Vagina (tissue), 2 donors: ENCODE data around the gene PRLHR. TPM values are rescaled to one million over a fixed set of nuclear protein-coding genes. Genes with fewer than 3 reads are reported as not detected.
"Not testable (repeated sequence)": the region's sequence is repeated elsewhere in the genome, so short reads cannot be mapped to it uniquely, and the experiment has no call there.

ENCODE experiments used
- DNase-seq, 2 donors: peaks; one replicate each; pipeline ENCODE4 v3.0.0-alpha.2; 2017; ENCODE audit errors: extremely low spot score in 2 of 2
- H3K27ac ChIP-seq: fragments of 200-600 bp; sonication (generic); one replicate; pipeline ENCODE4 v1.5.1; 2019
- H3K27me3 ChIP-seq: fragments of 200-600 bp; sonication (generic); one replicate; pipeline ENCODE4 v1.5.1; 2019
- H3K36me3 ChIP-seq, 2 donors: fragments of 200-600 bp; sonication (generic); one replicate each; pipeline ENCODE4 v1.5.1; 2017 to 2019
- H3K4me1 ChIP-seq: fragments of 200-600 bp; sonication (generic); one replicate; pipeline ENCODE4 v1.5.1; 2019
- H3K4me3 ChIP-seq, 2 donors: fragments of 200-600 bp; sonication (generic); 1 replicate in 1 of 2; 2 replicates in 1 of 2; pipeline ENCODE4 v1.5.1; 2016 to 2019
- H3K9me3 ChIP-seq: fragments of 200-600 bp; sonication (generic); one replicate; pipeline ENCODE4 v1.5.1; 2019
- POLR2A ChIP-seq, 2 donors: fragments of 450-650 bp; IDR thresholded peaks; one replicate each; pipeline ENCODE4 v1.6.1; 2017; ENCODE audit warnings: antibody characterized with exemption in 2 of 2, mild to moderate bottlenecking in 2 of 2, moderate library complexity in 2 of 2
- POLR2AphosphoS5 ChIP-seq, 2 donors: sonication (generic); formaldehyde crosslinking; IDR thresholded peaks; one replicate each; pipeline ENCODE4 v1.9.0; 2017; ENCODE audit warnings: antibody characterized with exemption in 2 of 2, mild to moderate bottlenecking in 2 of 2, low read depth in 1 of 2; ENCODE audit not compliant: insufficient read depth in 1 of 2
- intact Hi-C: fragments of 100-400 bp; cut with DNase I; formaldehyde crosslinking; loops from one replicate; pipeline ENCODE4 v1.15.1; 2023
- total RNA-seq: library from RNA; depleted of rRNA; stranded (reverse); fragments of >200 nt; gene quantifications from one replicate; pipeline ENCODE4 v1.2.3, GENCODE V29; 2016
- TF ChIP-seq, protein P1 (sequence below), 3 experiments: fragments of 450-650 bp in 2 of 3; fragments of 200-600 bp in 1 of 3; sonication (generic) in 1 of 3; IDR thresholded peaks; one replicate each; pipeline ENCODE4 v1.5.1; 2017 to 2019; ENCODE audit warnings: antibody characterized with exemption in 3 of 3, mild to moderate bottlenecking in 2 of 3, moderate library complexity in 2 of 3

PRLHR gene
- total RNA-seq, 1 donor from 2014 or later: 23.1 TPM

DNA sequence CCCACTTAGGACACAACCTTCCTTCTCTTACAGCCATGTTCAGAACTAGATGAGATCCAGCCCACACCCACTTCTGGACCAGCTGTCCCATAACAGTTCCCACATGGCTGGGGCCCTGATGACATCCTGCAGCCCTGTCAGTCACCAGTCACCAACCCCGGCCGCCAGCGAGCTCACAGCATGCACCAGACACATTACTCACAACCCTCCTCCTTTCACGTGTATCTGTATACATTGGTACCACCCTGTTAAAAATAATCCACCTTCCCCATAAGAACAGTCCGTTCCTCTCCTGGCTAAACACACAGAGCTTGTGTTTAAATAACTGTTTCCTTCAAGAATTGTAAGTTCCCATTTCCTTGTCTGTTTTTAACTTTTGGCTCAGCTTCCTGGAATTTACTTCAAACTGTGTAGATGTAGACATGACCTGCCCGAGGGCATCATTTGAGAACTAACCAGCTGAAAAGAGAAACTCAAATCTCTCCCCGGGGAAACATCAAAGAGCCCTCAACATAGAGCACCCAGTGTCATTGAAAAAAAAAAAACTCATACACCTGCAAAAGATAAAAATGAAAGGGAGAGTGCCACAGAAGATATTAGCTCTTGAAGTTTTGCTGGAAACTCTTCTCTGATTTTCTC is 26.0 kb upstream of the PRLHR start:
- peak overlapping the region; percentile 40 for H3K27ac ChIP-seq
- H3K4me1 ChIP-seq: peaks cover 27% of the 10 kb centered on the region
- no peak overlapping the region for H3K4me3 ChIP-seq
- no peaks in the 10 kb centered on the region for H3K36me3 ChIP-seq
- no peak for DNase-seq
- TF ChIP-seq POLR2A (IDR thresholded peaks at IDR 0.05) (no peak), POLR2AphosphoS5 (IDR thresholded peaks at IDR 0.05; ENCODE audit: insufficient read depth in 1 of 2, low read depth in 1 of 2) (peak; percentile 16 to 36)
- H3K27me3 ChIP-seq: no peaks in the 10 kb centered on the region
- no peaks in the 10 kb centered on the region for H3K9me3 ChIP-seq
- intact Hi-C loops: no loop called here

DNA sequence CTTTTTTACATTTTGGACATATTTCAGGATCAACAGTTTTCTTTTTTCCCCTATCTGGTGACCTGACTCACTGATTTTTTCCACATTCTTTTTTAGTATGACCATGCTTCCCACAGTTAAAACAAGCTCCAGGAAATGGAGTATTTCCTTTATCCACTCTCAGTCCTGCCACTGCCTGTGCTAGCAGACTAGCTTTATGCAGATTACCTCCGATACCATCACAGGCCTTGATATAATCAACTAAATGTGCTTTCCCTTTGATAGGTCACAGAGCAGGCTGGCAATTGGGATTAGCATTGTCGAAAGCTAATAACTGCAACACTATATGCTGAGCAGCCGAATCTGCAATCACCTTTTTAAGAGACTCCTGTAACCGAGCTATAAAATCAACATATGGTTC is 18.4 kb upstream of the PRLHR start:
- H3K4me1 ChIP-seq, H3K27me3 ChIP-seq, H3K27ac ChIP-seq, H3K9me3 ChIP-seq, DNase-seq, H3K4me3 ChIP-seq, intact Hi-C loops, H3K36me3 ChIP-seq: not testable (repeated sequence)

DNA sequence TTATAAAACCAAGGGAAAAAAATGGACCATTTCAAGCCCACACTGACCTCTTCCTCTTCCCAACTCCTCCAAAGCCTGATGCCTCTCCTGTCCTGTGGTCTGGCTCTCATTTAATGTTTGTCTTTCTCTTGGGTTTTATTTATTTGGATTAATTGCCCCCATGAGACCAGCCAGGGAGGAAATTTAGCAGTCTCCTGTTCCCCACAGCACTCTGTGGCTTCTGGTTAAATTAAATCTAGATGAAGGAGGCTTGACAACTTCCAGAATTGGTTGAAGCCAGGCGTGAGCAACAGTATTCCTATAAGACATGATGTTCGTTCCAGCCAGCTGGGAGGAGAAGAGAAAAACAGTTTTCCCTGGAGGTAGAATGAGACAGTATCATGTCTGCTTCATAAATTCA is 15.1 kb upstream of the PRLHR start:
- H3K27ac ChIP-seq: no peak overlapping the region
- no peak for DNase-seq
- H3K9me3 ChIP-seq: no peaks in the 10 kb centered on the region
- TF ChIP-seq POLR2AphosphoS5 (IDR thresholded peaks at IDR 0.05; ENCODE audit: insufficient read depth in 1 of 2, low read depth in 1 of 2): no peak
- no peak overlapping the region for H3K4me3 ChIP-seq
- H3K4me1 ChIP-seq: no peaks in the 10 kb centered on the region
- no peaks in the 10 kb centered on the region for H3K27me3 ChIP-seq
- no peaks in the 10 kb centered on the region for H3K36me3 ChIP-seq
- intact Hi-C loops: no loop called here

DNA sequence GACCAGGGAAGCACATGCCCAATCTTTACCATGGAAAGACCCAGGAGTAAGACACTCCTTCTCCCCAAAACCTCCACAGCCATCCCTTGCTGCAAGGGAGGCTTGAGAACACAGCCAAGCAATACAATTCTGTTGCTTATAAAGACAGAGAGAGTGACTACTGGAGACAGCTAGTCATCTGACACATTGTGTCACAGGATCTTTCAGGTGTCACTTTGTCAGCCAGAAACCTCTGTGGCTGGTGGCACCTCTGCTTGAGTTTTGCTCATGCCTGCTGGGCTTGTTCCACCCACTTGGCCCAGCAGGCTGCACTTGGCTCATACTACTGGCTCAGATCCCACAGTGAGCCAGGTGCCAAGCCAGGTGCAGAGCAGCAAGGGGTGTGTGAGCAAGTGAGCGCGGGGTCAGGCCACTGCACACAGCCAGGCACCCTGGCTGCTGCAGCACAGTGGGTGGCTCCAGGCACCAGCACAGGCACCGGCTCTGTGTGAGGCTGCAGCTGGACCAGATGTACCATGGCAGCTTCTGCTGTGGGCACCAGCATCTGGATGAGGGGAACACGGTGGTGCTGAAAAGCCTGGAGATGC is 12.4 kb upstream of the PRLHR start:
- Histone ChIP-seq H3K27me3 (no peaks in the 10 kb centered on the region), H3K36me3 (no peaks in the 10 kb centered on the region), H3K27ac (no peak overlapping the region), H3K4me1 (no peaks in the 10 kb centered on the region), H3K4me3 (no peak overlapping the region), H3K9me3 (no peaks in the 10 kb centered on the region)
- no peak for DNase-seq
- no peak for TF ChIP-seq POLR2AphosphoS5 (IDR thresholded peaks at IDR 0.05; ENCODE audit: insufficient read depth in 1 of 2, low read depth in 1 of 2)
- TF ChIP-seq POLR2A (IDR thresholded peaks at IDR 0.05): no peak
- intact Hi-C loops: no loop called here

DNA sequence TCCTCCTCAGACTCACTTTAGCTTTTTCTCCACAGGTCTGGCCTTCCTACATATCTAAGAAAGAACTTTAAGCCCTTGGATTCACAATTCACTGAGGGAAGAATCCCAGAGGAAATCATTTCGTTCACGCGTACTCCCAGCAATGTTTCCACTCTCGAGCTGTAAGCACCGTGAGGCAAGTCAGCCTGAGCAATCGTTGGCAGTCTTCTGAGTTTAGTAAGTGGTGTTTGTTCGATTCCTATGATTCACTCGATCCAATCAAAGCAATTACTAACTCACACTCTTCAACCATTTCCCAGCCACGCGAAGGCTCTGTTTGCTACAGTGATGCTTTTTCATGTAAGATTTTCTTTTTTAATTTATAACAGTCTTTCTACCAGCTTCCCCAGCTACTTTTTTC is 10.2 kb upstream of the PRLHR start:
- no peak for TF ChIP-seq POLR2AphosphoS5 (IDR thresholded peaks at IDR 0.05; ENCODE audit: insufficient read depth in 1 of 2, low read depth in 1 of 2)
- TF ChIP-seq POLR2A (IDR thresholded peaks at IDR 0.05): no peak
- TF ChIP-seq, protein P1, sequence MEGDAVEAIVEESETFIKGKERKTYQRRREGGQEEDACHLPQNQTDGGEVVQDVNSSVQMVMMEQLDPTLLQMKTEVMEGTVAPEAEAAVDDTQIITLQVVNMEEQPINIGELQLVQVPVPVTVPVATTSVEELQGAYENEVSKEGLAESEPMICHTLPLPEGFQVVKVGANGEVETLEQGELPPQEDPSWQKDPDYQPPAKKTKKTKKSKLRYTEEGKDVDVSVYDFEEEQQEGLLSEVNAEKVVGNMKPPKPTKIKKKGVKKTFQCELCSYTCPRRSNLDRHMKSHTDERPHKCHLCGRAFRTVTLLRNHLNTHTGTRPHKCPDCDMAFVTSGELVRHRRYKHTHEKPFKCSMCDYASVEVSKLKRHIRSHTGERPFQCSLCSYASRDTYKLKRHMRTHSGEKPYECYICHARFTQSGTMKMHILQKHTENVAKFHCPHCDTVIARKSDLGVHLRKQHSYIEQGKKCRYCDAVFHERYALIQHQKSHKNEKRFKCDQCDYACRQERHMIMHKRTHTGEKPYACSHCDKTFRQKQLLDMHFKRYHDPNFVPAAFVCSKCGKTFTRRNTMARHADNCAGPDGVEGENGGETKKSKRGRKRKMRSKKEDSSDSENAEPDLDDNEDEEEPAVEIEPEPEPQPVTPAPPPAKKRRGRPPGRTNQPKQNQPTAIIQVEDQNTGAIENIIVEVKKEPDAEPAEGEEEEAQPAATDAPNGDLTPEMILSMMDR (IDR thresholded peaks at IDR 0.05): no peak
- no peaks in the 10 kb centered on the region for H3K4me1 ChIP-seq
- H3K27ac ChIP-seq: no peak overlapping the region
- intact Hi-C loops: no loop called here
- H3K9me3 ChIP-seq: no peaks in the 10 kb centered on the region
- H3K36me3 ChIP-seq: no peaks in the 10 kb centered on the region
- no peaks in the 10 kb centered on the region for H3K27me3 ChIP-seq
- DNase-seq: no peak
- no peak overlapping the region for H3K4me3 ChIP-seq

DNA sequence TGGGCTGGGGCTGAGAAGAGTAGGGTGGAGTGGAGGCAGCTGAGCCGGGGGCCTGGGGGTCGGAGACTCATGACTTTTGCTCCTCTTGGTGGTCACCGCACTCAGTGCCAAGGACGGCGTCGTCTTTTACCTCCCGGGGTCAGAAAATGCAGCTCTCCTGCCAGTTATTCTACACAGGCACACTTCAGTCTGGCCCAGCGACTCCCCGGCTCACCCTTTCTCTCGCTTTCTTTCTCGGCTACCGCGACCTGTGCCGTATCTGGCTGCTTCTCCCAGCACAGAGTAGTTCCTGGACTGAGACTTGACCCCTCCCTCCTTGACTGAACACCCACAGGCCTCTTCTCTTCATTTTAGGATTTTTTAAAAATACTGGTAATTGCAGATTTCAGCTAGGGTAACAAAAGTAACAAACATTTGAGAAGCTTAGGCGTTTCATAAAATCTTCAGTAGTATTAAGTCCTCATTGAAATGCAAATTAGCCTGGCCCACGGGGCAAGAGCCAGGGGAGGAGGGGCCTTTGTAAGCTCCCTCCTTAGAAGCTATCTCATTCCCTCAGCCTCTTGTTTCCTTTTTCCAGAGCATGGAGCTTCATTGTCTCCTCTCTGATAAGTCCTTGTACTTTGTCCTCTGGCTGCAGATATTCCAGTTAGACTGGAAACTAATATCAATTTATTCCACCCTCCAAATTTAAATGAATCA is 1.1 kb upstream of the PRLHR start:
- H3K4me3 ChIP-seq: peak overlapping the region in 1 of 2 donors; percentile 35
- H3K27ac ChIP-seq: no peak overlapping the region
- H3K9me3 ChIP-seq: no peaks in the 10 kb centered on the region
- intact Hi-C loops: no loop called here
- no peak for DNase-seq
- no peaks in the 10 kb centered on the region for H3K27me3 ChIP-seq
- H3K36me3 ChIP-seq: no peaks in the 10 kb centered on the region
- peaks cover 15% of the 10 kb centered on the region for H3K4me1 ChIP-seq
- TF ChIP-seq POLR2AphosphoS5 (IDR thresholded peaks at IDR 0.05; ENCODE audit: insufficient read depth in 1 of 2, low read depth in 1 of 2) (no peak), POLR2A (IDR thresholded peaks at IDR 0.05) (no peak)
- TF ChIP-seq, protein P1 (IDR thresholded peaks at IDR 0.05): no peak

DNA sequence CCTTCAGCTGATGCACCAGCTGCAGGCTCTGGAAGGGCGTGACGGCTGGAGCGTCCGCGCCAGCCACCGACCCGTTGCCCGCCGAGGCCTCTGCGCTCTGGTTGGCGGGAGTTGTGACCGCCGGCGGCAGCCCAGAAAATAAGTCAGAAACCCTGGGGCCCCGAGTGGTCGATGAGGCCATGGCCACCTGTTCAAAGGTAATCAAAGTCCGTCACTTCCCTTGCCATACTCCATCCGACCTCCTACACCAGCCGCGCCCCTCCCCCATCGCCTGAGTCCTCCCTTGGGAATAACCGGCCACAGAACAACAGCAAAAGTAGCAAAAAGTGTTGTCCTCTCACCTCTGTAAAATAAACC is 406 bp downstream of the PRLHR start:
- no peaks in the 10 kb centered on the region for H3K9me3 ChIP-seq
- no peak for DNase-seq
- intact Hi-C loops: no loop called here
- H3K4me3 ChIP-seq: peak overlapping the region; percentile 14 to 35
- TF ChIP-seq POLR2A (IDR thresholded peaks at IDR 0.05) (no peak), POLR2AphosphoS5 (IDR thresholded peaks at IDR 0.05; ENCODE audit: insufficient read depth in 1 of 2, low read depth in 1 of 2) (no peak)
- TF ChIP-seq, protein P1 (IDR thresholded peaks at IDR 0.05): no peak
- peaks cover 15% of the 10 kb centered on the region for H3K4me1 ChIP-seq
- no peaks in the 10 kb centered on the region for H3K27me3 ChIP-seq
- H3K27ac ChIP-seq: no peak overlapping the region
- H3K36me3 ChIP-seq: no peaks in the 10 kb centered on the region
